Midbrain (tissue), 1 donor: ENCODE data around the gene PRMT2.

Source experiments
- DNase-seq: peaks from one replicate; lab custom pipeline; 2025; lab: John Stamatoyannopoulos, UW

The PRMT2 gene

DNA sequence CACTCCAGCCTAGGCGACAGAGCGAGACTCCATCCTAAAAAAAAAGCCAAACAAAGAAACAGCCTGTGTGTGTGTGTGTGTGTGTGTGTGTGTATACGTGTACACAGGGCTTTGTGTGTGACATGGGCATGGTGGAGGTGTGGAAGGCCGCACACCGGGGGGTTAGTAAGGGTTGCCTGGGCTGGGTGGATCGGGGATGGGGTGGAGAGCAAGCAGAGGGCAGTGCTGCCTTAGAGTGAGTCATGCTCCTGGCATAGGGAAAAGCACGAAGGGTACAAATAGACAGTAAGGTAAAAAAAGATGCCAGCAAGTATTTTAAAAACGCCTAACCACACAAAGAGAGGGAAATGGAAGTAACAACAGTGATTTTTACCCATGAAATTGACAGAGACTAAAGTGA, 6.2 kb downstream of the PRMT2 start:
- DNase-seq = no peak

DNA sequence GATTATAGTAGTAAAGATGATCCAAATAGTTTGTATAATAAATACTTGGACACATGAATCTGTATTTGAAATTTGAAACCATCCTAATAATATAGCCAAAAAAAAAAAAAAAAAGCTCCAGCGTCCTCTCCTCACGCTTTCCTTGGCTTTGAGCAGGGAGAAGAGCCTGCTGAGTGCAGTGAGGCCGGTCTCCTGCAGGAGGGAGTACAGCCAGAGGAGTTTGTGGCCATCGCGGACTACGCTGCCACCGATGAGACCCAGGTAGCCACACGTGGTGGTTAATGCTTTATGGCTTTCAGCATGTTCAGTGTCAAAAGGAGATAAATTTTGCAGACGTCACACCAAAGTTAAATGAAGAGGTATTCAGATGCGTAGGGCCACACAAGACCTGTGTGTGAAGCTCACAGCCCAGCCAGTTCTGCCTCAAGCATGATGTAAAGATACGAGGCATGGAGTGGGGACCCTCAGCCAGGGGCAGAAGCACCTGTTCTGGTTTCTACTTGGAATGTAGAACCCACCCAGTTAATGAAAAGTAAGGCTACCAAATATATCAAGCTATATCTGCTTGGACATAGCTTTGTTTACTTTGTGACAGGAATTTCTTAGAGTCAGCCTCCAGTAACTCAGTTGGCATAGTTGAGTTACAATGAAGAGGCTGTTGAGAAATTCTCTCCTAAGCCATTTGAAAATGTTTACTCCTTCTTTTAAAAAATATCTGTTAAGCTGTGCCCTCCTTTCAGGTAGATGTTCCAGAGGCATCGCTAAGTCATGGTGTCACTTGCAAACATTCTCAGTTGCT, 8.1 kb downstream of the PRMT2 start:
- no peak for DNase-seq

DNA sequence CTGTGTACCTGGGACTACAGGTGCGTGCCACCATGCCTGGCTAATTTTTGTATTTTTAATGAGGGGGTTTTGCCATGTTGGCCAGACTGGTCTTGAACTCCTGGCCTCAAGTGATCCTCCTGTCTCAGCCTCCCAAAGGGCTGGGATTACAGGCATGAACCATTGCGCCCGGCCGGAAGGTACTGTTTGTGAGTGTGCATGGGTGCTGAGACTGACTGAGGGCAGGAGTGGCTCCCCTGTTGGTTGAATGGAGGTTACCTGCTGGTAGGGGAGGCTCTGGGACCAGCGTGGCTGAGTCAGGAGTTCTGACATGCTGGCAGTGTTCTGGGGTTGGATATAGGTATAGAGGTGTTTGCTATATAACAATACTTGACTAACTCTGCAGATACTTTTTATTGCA, 10.4 kb downstream of the PRMT2 start:
- no peak for DNase-seq

DNA sequence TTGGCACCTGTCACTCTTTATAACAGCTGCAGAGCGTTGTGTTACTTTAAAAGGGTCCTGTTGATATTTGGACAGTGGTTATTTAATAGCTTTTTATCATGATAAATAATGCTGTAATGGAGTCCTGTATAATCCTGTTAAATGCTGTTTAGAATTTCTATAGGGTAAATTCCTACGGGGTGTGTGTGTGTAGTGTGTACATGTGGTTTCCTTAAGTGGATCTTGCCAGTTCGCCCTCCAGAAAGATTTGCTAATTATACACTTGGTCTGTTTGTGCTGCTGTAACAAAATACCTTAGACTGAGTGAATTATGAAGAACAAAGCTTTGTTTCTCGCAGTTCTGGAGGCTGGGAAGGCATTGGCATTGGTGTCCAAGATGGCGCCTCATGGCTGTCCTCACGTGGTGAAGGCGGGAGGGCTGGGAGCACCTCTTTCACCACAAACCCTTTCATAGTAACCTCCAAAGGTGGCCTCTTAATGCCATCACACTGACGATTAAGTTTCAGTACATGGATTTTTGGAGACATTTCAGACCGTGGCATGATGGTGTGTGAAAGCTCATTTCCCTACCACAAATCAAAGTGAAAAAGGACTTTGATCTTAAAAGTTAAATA, 11.2 kb downstream of the PRMT2 start:
- no peak for DNase-seq

DNA sequence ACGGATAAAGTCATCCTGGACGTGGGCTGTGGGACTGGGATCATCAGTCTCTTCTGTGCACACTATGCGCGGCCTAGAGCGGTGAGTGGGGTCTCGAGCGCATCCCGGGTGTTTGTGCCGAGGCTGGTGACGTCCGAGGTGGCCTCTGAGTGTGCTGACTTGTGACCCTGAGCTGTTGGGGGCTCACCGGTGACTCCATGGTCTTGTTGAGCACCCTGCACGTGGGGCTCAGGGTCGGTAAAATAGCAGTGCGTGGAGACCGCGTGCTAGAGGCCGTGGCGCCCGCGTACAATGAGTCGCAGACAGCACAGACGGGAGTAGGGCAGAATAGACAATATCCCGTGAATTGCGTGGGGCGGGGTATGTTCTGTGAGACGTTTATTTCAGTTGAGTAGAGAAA, 13.1 kb downstream of the PRMT2 start:
- no peak for DNase-seq

DNA sequence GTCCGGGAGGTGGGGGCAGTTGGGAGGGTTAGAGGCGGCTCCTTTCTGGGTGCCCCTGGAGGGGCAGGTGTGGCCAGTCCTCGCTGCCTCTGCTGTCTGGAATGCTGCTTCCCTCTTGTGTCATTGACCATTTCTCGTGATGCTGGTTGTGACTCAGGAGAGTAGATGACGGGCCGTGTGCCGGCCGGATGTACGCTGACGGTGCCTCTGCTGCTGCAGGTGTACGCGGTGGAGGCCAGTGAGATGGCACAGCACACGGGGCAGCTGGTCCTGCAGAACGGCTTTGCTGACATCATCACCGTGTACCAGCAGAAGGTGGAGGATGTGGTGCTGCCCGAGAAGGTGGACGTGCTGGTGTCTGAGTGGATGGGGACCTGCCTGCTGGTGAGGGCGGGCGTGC, 13.9 kb downstream of the PRMT2 start:
- no peak for DNase-seq

DNA sequence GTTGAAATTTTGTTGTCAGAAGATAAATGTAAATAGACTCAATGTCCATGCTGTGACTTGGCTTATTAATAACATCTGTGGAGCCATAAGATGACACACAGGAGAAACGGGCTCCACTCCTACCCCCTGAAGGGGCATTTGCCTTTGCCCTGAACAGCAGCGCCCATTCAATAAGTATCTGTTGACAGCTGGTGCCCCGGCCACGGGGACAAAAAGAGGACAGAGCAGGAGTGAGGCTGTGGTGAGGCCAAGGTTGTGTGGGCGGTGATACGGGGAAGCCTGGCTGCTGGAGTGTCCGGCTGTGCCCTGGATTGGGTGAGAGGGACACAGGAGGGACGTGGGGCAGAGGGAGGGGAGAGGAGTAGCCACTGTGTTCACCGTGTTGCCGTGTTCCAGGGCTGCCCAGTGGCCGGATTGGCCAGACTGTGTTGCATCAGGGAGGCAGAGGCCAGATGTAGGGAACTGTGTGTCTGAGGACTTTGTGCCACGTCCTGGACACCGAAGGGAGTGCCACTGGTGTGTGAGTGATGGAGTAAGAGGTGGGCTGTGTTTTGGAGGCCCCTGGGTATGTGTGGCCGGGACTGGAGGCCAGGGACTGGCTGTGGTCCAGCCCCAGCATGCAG, 15.1 kb downstream of the PRMT2 start:
- DNase-seq = no peak

DNA sequence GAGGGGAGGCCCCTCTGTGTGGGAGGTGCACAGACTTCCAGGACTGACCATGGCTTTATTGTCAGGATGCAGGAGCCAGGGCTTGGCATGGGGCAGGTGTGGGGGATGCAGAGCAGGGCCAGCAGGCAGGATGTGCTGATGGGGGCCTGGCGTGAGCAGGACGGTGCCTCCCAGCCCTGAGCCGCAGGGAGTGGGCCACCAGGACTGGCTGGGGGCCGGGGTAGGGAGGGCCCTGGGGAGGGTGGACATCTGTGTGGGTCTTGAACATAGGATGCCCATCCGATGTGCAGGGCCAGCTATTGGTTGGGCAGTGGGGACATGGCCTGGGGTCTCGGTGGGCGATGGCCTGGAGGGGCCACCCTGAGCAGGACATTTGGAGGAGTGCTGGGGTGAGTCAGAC, 15.6 kb downstream of the PRMT2 start:
- DNase-seq = no peak

DNA sequence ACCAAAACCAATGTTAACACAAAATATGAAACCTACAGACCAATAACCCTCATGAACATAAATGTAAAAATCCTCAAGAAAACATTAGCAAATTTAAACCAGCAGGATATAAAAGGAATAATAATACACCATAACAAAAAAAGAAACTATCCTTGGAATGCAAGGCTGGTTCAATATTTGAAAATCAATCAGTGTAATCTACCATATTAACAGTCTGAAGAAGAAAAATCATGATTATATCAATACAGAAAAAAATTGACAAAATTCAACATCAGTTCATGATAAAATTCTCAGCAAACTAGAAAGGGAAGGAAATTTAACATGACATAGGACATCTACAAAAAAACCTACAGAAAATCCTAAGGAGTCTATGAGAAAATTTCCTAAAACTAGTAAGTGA, 19.8 kb downstream of the PRMT2 start:
- DNase-seq = no peak

DNA sequence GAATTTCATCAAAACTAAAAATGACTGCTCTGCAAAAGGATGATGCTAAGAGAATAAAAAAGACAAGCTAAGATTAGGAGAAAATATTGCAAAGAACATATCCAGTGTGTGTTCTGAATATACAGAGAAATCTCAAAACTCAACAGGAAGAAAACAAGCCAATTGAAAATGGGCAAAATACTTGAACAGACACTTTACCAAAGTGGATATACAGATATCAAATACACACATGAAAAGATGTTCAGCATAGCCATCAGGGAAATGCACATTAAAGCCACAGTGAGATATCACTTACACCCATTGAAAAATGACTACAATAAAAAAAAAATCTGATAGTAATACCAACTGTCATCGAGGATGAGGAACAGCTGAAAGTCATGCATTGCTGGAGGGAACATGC, 21.3 kb downstream of the PRMT2 start:
- DNase-seq = no peak

DNA sequence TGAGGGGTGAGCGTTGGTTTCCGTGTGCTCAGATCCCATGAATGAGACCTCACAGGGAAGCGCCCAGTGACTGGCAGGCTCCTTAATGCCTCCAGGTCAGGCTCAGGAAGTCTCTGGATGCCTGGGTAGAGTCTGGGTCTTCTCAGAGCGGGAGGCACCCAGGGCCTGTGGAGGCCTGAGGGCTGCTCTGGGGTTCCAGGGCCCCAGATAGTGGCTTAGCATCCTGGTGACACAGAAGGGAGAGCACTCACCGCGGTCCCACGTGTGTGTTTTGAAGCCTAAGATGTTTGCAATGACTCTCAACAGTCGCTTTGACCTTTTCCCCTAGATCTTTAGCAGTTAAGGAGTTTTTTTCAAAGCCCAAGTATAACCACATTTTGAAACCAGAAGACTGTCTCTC, 25.0 kb downstream of the PRMT2 start:
- no peak for DNase-seq

DNA sequence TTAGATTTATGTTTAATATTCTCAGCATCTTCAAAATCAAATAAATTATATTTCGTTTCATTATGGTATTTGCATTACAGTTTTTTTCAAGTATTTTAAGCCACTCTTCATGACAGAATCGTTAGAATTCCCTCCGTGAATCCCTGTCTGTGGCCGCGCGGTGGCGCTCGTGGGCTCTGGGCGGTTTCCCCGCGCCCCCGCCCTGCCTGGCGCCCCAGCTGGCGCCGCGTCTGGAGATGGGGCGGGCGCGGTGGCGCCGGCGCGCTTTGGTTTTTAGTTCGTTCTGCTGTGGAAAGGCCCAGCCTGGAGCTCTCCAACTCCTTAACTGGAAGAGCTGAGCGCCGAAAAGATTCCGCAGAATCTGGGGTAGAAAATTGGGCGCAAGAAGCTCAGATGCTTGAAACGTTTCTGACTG, 25.7 kb downstream of the PRMT2 start:
- peak; percentile 77 for DNase-seq

DNA sequence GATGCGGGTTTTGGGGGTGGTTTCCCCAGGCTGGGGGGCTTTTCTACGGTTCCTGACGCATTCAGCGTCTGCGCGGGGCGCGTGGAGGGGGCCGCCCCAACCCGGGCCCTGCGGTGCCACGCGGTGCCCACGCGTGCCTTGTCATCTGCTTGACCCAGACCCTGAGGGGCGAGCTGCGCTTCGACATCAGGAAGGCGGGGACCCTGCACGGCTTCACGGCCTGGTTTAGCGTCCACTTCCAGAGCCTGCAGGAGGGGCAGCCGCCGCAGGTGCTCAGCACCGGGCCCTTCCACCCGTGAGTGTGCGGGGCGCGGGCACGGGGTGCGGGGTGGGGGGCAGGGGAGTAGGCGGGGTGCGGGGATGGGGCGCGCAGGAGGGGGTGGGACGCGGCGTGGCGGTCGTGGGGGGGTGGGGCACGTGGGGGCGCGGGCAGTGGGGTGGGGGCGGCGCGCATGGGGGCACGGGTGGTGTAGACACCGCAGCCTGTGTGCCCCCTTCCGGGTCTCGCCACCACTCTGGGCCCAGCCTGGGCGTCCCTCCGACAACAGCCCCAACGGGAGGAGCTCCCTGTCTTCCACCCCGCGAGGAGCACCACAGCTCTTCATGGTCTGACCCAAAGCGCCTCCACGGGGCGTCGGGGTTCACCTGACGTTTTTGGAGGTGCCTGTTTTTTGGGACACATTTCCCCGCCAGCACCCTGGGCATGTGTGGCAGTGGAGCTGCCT, 26.3 kb downstream of the PRMT2 start:
- DNase-seq = no peak

DNA sequence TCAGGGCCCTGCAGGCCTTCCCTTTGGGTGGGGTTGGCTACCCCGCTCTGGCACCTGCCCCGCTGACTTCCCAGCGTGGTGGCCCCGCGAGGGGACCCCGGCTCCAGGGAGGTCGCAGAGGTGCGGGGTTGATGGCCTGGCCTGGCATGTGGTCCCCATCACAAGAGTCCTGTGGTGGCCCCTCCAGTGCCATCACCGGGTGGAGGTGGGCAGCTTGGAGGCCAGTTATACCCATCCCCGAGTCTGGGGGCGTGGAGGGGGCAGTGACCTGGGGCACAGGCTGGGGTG, 26.8 kb downstream of the PRMT2 start:
- DNase-seq = no peak

DNA sequence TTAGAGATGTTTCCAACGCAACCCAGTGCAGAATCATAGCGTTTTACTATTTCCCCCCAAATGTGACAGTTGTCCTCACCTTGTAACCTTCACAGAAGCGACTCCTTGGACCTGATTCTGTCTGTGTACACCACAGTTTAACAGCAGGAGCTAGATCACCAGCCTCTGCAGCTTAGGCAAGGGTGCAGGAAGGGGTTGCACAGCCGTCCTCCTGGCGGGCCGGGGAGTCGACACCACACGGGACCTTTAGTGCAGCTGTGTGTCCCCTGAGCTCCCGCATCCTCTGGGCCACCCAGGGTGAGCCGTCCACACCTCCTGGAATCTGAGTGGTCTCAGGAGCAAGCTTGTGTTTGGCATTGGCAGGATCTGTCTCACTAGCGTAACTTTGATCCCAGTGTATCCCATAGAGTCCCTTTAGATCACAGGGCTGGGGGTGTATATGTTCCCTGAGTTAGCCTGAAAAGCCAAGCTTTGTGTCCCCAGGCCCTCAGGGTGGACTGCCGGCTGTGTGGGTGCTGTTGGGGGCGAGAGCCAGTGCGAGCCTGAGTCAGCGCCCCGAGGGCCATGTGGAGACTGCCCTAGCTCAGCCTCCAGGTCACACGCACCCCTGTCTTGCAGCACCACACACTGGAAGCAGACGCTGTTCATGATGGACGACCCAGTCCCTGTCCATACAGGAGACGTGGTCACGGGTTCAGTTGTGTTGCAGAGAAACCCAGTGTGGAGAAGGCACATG, 27.5 kb downstream of the PRMT2 start:
- DNase-seq = no peak

DNA sequence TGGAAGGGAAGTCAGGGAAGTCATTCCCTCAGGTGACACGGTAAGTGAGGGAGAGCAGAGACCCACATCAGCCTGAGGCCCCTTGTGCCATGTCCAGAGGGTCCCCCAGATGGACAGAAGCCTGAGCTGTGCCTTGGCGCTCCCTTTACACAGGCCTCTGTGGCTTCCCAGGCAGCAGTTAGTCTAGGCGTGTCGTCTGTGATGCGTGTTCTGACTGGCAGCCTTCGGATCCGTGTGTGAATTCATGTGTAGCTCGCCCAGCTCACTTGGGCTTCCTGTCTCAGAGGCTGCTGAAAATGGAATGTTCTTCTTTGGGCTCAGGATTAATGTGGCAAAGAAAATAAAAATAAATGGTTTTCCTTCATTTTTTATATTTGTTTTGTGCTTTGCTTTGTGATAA, 28.3 kb downstream of the PRMT2 start:
- no peak for DNase-seq

DNA sequence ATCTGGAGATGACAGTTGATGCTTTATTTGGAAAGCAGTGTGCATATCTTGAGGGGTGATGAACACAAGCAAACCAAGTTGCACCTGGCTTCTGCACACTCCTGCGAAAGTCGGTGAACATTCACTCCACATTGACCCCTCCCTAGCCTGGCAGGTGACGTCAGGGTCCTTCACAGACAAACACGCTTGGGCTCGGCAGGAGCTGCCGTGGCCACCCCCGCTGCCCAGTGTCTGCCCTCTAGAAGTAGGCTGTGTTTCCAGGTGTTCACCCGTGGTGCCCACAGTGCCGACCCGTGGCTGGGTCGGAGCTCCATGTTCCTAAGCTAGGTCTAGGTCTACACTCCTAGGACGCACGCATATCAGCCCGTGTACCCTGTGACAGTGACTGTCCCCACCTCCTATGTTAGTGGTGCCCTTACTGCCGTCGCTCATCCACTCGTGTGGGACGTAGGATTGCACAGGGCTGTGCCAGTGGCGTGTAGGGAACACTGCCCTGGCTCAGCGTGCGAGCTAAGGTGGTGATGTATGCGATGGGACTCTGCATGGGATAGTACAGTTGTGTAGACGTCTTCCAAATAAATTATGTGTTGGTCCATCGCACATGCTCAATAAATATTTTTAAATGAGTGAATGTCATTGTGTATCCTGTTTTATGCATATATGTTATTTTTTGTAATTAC, 29.0 kb downstream of the PRMT2 start:
- DNase-seq = no peak

DNA sequence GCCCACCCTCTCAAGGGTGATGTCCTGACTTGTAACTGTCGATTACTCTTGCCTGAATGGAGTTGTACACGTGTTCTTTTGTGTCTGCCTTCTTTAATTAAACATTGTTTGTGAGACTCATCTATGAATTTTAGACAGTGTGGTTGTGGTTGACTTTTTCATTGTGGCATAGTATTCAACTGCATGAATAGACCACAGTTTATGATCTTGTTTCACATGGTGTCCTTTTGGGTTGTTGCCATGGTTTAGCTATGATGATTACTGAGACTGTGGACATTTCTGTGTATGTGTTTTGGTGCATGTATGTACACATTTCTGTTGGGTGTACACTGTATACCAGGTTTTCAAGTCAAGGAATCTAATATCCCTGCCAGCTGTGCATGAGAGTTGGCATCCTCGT, 30.1 kb downstream of the PRMT2 start:
- no peak for DNase-seq

DNA sequence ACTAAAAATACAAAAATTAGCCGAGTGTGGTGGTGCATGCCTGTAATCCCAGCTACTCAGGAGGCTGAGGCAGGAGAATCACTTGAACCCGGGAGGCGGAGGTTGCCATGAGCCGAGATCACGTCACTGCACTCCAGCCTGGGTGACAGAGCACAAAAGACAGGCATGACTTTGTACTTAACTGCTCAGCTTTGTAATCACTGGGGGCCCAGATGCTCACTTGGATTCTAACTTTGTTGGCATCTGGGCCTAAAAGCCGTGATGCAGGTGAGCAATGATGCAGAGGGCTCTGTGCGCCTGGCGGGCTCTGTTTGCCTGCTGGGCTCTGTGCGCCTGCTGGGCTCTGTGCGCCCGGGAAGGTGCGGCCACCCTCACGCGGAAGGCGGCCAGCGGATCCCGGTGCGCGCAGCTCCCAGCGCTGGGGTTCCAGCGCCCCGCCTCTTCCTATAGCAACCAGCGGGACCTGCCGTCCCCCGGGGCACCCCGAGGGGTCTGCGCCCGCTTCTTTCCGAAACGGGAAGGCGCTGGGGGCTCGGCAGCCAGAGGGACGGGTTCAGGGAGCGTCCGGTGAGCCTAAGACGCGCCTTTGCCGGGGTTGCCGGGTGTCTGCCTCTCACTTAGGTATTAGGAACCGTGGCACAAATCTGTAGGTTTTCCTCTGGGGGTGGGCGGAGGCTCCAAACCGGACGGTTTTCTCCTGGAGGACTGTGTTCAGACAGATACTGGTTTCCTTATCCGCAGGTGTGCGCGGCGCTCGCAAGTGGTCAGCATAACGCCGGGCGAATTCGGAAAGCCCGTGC, 31.7 kb downstream of the PRMT2 start:
- DNase-seq = no peak

DNA sequence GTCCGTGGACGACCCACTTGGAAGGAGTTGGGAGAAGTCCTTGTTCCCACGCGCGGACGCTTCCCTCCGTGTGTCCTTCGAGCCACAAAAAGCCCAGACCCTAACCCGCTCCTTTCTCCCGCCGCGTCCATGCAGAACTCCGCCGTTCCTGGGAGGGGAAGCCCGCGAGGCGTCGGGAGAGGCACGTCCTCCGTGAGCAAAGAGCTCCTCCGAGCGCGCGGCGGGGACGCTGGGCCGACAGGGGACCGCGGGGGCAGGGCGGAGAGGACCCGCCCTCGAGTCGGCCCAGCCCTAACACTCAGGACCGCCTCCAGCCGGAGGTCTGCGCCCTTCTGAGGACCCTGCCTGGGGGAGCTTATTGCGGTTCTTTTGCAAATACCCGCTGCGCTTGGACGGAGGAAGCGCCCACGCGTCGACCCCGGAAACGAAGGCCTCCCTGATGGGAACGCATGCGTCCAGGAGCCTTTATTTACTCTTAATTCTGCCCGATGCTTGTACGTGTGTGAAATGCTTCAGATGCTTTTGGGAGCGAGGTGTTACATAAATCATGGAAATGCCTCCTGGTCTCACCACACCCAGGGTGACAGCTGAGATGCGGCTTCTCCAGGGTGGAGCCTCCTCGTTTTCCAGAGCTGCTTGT, 32.4 kb downstream of the PRMT2 start:
- no peak for DNase-seq
